AG04450 (cell line): Measurements from ENCODE around the gene ZNF813. TPM values are rescaled to one million over a fixed set of nuclear protein-coding genes. Genes with fewer than 3 reads are reported as not detected.
"Not testable (repeated sequence)": the region's sequence is repeated elsewhere in the genome, so short reads cannot be mapped to it uniquely, and the experiment has no call there.

Experiments used
- CTCF ChIA-PET: fragments of 300-600, 350-600 bp; formaldehyde crosslinking; extraction: SDS; loops from one replicate; lab custom pipeline; 2022; ENCODE audit warnings: antibody characterized with exemption, inconsistent platforms; lab: Charles Lee
- POLR2A ChIA-PET: fragments of 350-600 bp; formaldehyde crosslinking; extraction: SDS; loops from one replicate; lab custom pipeline; 2021; ENCODE audit warnings: antibody characterized with exemption, inconsistent platforms; lab: Yijun Ruan, JAX
- DNase-seq: peaks from one replicate; pipeline ENCODE4 v3.0.0-alpha.2; 2011; ENCODE audit warnings: low read depth, low spot score
- H3K27ac ChIP-seq: one replicate; pipeline ENCODE4 v1.5.1; 2012; ENCODE audit warnings: low read depth, low read length, control low read depth
- H3K27me3 ChIP-seq: one replicate; pipeline ENCODE4 v1.6.0; 2012; ENCODE audit warnings: low read length; ENCODE audit not compliant: control insufficient read depth, insufficient read depth
- H3K4me3 ChIP-seq: 2 replicates; pipeline ENCODE4 v1.5.1; 2011; ENCODE audit warnings: mild to moderate bottlenecking, low read depth, low read length, control low read depth
- H3K9me3 ChIP-seq: 2 replicates; pipeline ENCODE4 v1.5.1; 2012; ENCODE audit warnings: low read length; ENCODE audit not compliant: control insufficient read depth, insufficient read depth
- CTCF ChIP-seq: IDR thresholded peaks from 2 replicates; pipeline ENCODE4 v1.5.1; 2011; ENCODE audit warnings: low read depth, low read length, control low read depth, inconsistent platforms
- polyA plus RNA-seq: library from polyadenylated mRNA; depleted of rRNA; stranded (reverse); fragments of >200 nt; gene quantifications from 2 replicates; pipeline ENCODE4 v1.2.3, GENCODE V29; 2011

ZNF813 gene
- polyA plus RNA-seq, 1 experiment: 2.1 TPM

DNA sequence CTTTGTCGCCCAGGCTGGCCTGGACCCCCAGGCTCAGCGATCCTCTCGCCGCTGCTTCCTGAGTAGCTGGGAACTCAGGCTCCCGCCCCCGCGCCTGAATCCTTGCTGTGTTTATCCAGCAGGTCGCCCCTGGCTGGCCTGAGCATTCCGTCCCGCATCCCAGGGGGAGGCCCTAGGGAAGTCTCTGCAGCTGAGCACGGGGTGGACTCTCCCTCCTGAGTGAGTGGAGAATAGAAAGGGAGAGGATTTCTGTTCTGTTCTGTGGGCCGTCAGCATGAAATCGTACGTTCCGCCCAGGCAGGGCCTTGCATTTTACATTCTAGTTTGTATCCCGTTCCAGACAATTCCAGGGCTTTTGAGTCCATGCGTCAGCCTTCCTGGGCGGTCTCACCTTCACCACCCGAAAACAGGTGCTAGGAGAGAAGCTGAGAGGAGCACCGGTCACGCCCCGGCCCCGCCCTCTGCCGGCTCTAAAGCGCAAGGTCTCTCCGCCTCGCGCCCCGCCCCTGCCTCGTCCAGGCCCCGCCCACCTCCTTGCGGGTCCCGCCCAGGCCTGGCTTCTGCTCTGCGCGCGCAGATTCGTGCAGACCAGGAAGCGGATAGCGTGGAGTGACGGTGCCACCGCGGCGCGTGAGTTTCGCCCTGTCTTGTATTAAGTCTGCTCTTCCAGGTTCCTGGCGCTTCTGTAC is 36.0 kb upstream of the ZNF813 start, which contains the start of gene ZNF761:
Gene ZNF761 (plus strand): TSS at position 586 of the 689 bp plus-strand sequence. CDS start 15,285 bp downstream, outside the sequence.
- H3K27ac ChIP-seq: peak within 1 kb of the TSS; percentile 61
- DNase-seq: peak; percentile 69
- peak; percentile 50 for TF ChIP-seq CTCF
- ChIA-PET POLR2A (no interaction called here), CTCF (interaction anchor here (0.7 kb wide), 1 partner anchor 65 kb away, joined by 3 read pairs; no protein-coding TSS in a partner anchor)
- no peaks in the 10 kb centered on the region for H3K9me3 ChIP-seq
- H3K4me3 ChIP-seq: peak within 1 kb of the TSS; percentile 91
- H3K27me3 ChIP-seq: no peaks in the 10 kb centered on the region

GRCh38 chr19:53432088-53432661 is 35.4 kb upstream of the ZNF813 start:
- H3K4me3 ChIP-seq: peak overlapping the region; percentile 91
- no peak for DNase-seq
- H3K27me3 ChIP-seq: no peaks in the 10 kb centered on the region
- H3K9me3 ChIP-seq: no peaks in the 10 kb centered on the region
- no peak for TF ChIP-seq CTCF
- ChIA-PET CTCF (no interaction called here), POLR2A (no interaction called here)
- peak overlapping the region; percentile 61 for H3K27ac ChIP-seq

GRCh38 chr19:53443809-53444208 is 23.7 kb upstream of the ZNF813 start:
- H3K4me3 ChIP-seq, DNase-seq, POLR2A ChIA-PET, CTCF ChIA-PET, H3K27ac ChIP-seq, H3K27me3 ChIP-seq: not testable (repeated sequence)
- H3K9me3 ChIP-seq: peaks cover 38% of the 10 kb centered on the region

DNA sequence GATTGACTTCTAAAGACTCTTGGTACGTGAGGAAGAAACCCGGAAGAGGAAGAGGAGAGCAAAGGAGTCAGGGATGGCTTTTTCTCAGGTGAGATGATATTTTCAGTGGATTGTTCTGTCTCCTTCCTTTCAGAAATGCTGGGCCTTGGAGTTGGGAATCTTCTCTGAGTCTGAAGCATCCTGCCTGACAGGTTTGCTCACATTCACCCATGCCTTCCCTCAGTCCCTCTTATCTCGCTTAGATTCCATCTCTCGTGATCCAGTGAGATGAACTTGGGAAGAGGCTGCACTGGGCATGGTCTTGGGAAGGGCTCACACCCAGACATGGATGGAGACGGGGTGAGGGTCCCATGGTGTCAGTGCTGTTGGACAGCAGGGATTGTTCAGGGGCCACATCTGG is 20.3 kb upstream of the ZNF813 start:
- POLR2A ChIA-PET, H3K27ac ChIP-seq, H3K27me3 ChIP-seq, DNase-seq, CTCF ChIA-PET, H3K4me3 ChIP-seq: not testable (repeated sequence)
- H3K9me3 ChIP-seq: peaks cover 46% of the 10 kb centered on the region

GRCh38 chr19:53455828-53456227 is 11.7 kb upstream of the ZNF813 start:
- Histone ChIP-seq H3K27ac (no peak overlapping the region), H3K4me3 (no peak overlapping the region), H3K27me3 (no peaks in the 10 kb centered on the region), H3K9me3 (peaks cover 41% of the 10 kb centered on the region)
- CTCF ChIA-PET: interaction anchor here (1.8 kb wide), 1 partner anchor 31 kb away, joined by 12 read pairs; no protein-coding TSS in a partner anchor
- no peak for DNase-seq
- no peak for TF ChIP-seq CTCF
- POLR2A ChIA-PET: no interaction called here

DNA sequence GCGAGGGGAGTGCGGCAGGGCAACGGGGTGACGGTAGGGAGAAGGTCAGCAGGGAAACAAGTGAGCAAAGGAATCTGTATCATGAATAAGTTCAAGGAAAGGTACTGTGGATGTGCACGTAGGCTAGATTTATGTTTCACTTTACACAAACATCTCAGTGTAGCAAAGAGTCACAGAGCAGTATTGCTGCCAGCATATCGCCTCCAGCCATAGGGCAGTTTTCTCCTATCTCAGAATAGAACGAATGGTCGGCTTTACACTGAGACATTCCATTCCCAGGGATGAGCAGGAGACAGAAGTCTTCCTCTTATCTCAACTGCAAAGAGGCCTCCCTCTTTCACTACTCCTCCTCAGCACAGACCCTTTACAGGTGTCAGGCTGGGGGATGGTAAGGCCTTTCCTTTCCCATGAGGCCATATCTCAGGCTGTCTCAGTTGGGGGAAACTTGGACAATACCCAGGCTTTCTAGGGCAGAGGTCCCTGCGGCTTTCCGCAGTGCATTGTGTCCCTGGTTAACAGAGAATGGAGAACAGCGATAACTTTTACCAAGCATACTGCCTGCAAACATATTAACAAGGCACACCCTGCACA is 7.3 kb upstream of the ZNF813 start:
- peaks cover 34% of the 10 kb centered on the region for H3K9me3 ChIP-seq
- H3K27me3 ChIP-seq, CTCF ChIA-PET, DNase-seq, H3K27ac ChIP-seq, POLR2A ChIA-PET, H3K4me3 ChIP-seq: not testable (repeated sequence)
